Smooth muscle cell (in vitro differentiated cells): ENCODE measurements around the gene PLPP3. TPM values are rescaled to one million over a fixed set of nuclear protein-coding genes. Genes with fewer than 3 reads are reported as not detected.

Experiments
- DNase-seq: peaks from one replicate; lab custom pipeline; 2025; ENCODE audit not compliant: unreplicated experiment; lab: John Stamatoyannopoulos, UW
- H2AFZ ChIP-seq: fragments of 200-600 bp; sonication (generic); 2 replicates; pipeline ENCODE4 v1.6.0; 2016; ENCODE audit warnings: antibody characterized with exemption, low read depth, mild to moderate bottlenecking
- H3F3A ChIP-seq: fragments of 200-600 bp; sonication (generic); 2 replicates; pipeline ENCODE4 v1.6.0; 2017; ENCODE audit warnings: antibody characterized with exemption, low read depth
- H3K27ac ChIP-seq: fragments of 200-600 bp; sonication (generic); 2 replicates; pipeline ENCODE4 v1.5.1; 2016; ENCODE audit warnings: low read depth, mild to moderate bottlenecking
- H3K27me3 ChIP-seq: fragments of 200-600 bp; sonication (generic); 2 replicates; pipeline ENCODE4 v1.6.1; 2016; ENCODE audit warnings: low read depth, mild to moderate bottlenecking
- H3K36me3 ChIP-seq: fragments of 200-600 bp; sonication (generic); 2 replicates; pipeline ENCODE4 v1.5.1; 2016; ENCODE audit warnings: low read depth
- H3K4me1 ChIP-seq: fragments of 200-600 bp; sonication (generic); 2 replicates; pipeline ENCODE4 v1.5.1; 2016; ENCODE audit warnings: low read depth
- H3K4me2 ChIP-seq: fragments of 200-600 bp; sonication (generic); 2 replicates; pipeline ENCODE4 v1.6.0; 2016; ENCODE audit warnings: mild to moderate bottlenecking
- H3K4me3 ChIP-seq: fragments of 200-600 bp; sonication (generic); 2 replicates; pipeline ENCODE4 v1.5.1; 2016; ENCODE audit warnings: mild to moderate bottlenecking
- H3K79me2 ChIP-seq: fragments of 200-600 bp; sonication (generic); 2 replicates; pipeline ENCODE4 v1.6.0; 2016; ENCODE audit warnings: low read depth, mild to moderate bottlenecking
- H3K9ac ChIP-seq: fragments of 200-600 bp; sonication (generic); 2 replicates; pipeline ENCODE4 v1.6.0; 2016; ENCODE audit warnings: low read depth
- H3K9me3 ChIP-seq: fragments of 200-600 bp; sonication (generic); replicated peaks from 2 replicates; pipeline ENCODE4 v1.5.1; 2016; ENCODE audit warnings: low read depth
- H4K20me1 ChIP-seq: fragments of 200-600 bp; sonication (generic); 2 replicates; pipeline ENCODE4 v1.6.0; 2016; ENCODE audit warnings: low read depth
- CTCF ChIP-seq: fragments of 200-600 bp; sonication (generic); IDR thresholded peaks from 2 replicates; pipeline ENCODE4 v1.5.1; 2017; ENCODE audit warnings: borderline replicate concordance, mild to moderate bottlenecking, antibody characterized with exemption; ENCODE audit not compliant: insufficient read depth, poor library complexity, severe bottlenecking
- WGBS: methylation state at CpG from one replicate; pipeline ENCODE4 v1.1.7; 2016; ENCODE audit warnings: low lambda C conversion rate; 5-methylcytosine and 5-hydroxymethylcytosine counted together
- polyA plus RNA-seq: library from polyadenylated mRNA; unstranded; fragments of >200 nt; fragmentation: Nextera tagmentation; extraction: Ambion mirVana; gene quantifications from 2 replicates; pipeline ENCODE4 v1.2.1, GENCODE V29; 2016
- total RNA-seq: library from RNA; depleted of rRNA; stranded (reverse); fragments of >200 nt; gene quantifications from 2 replicates; pipeline ENCODE4 v1.2.3, GENCODE V29; 2014

Gene PLPP3
- total and polyA plus RNA-seq, 2 experiments from 2014 or later = 56.9 to 81.5 TPM

- Histone ChIP-seq H3K79me2 (no peaks in the 10 kb centered on the region), H3K36me3 (no peaks in the 10 kb centered on the region), H2AFZ (no peak overlapping the region), H3K27me3 (no peaks in the 10 kb centered on the region), H3F3A (no peaks in the 10 kb centered on the region), H3K4me3 (no peak overlapping the region), H4K20me1 (no peaks in the 10 kb centered on the region), H3K9me3 (no peaks in the 10 kb centered on the region), H3K4me2 (no peak overlapping the region), H3K4me1 (no peaks in the 10 kb centered on the region), H3K27ac (no peak overlapping the region), H3K9ac (no peak overlapping the region)
- WGBS = 86% methylated on average over 1 of the region's 1 CpG
- DNase-seq = no peak
- TF ChIP-seq CTCF = no peak
Observed at GRCh38 chr1:56463376-56463775, 116.0 kb downstream of the PLPP3 start.

GRCh38 chr1:56462209-56462608 lies 117.2 kb downstream of the PLPP3 start:
- DNase-seq = no peak
- H3K9ac ChIP-seq = no peak overlapping the region
- no peak overlapping the region for H3K4me3 ChIP-seq
- no peak for TF ChIP-seq CTCF
- no peaks in the 10 kb centered on the region for H4K20me1 ChIP-seq
- no peak overlapping the region for H3K27ac ChIP-seq
- H3K4me1 ChIP-seq = no peaks in the 10 kb centered on the region
- WGBS = 88% methylated on average over 3 of the region's 3 CpGs
- no peak overlapping the region for H3K4me2 ChIP-seq
- H3K79me2 ChIP-seq = no peaks in the 10 kb centered on the region
- no peaks in the 10 kb centered on the region for H3K9me3 ChIP-seq
- H3K36me3 ChIP-seq = no peaks in the 10 kb centered on the region
- no peak overlapping the region for H2AFZ ChIP-seq
- no peaks in the 10 kb centered on the region for H3F3A ChIP-seq
- no peaks in the 10 kb centered on the region for H3K27me3 ChIP-seq

GRCh38 chr1:56461158-56462127 lies 117.9 kb downstream of the PLPP3 start:
- Histone ChIP-seq H3K9ac (no peak overlapping the region), H2AFZ (no peak overlapping the region), H3K79me2 (no peaks in the 10 kb centered on the region), H3K4me1 (no peaks in the 10 kb centered on the region), H3K27me3 (no peaks in the 10 kb centered on the region), H3K9me3 (no peaks in the 10 kb centered on the region), H3K27ac (no peak overlapping the region), H3F3A (no peaks in the 10 kb centered on the region), H4K20me1 (no peaks in the 10 kb centered on the region), H3K4me3 (no peak overlapping the region), H3K4me2 (peak overlapping the region; percentile 19), H3K36me3 (no peaks in the 10 kb centered on the region)
- TF ChIP-seq CTCF = no peak
- no peak for DNase-seq
- WGBS = 40% methylated on average over 12 of the region's 12 CpGs
